Fibroblast of skin of scalp (primary cell): ENCODE data around the gene ASF1A.

Experiments used
- DNase-seq: peaks from one replicate; pipeline ENCODE4 v3.0.0-alpha.2; 2013

Gene ASF1A

GRCh38 chr6:118882314-118882905, 11.5 kb upstream of the ASF1A start:
- no peak for DNase-seq

- no peak for DNase-seq
Observed at GRCh38 chr6:118886641-118887040, 7.3 kb upstream of the ASF1A start.

GRCh38 chr6:118889163-118889562, 4.8 kb upstream of the ASF1A start:
- no peak for DNase-seq

- DNase-seq, result no peak
Observed at GRCh38 chr6:118890997-118891790, 2.8 kb upstream of the ASF1A start.

- DNase-seq, result no peak
Observed at GRCh38 chr6:118892355-118892991, 1.5 kb upstream of the ASF1A start.

- DNase-seq, result peak; percentile 57
Observed at GRCh38 chr6:118893064-118893806, 717 bp upstream of the ASF1A start.

- peak; percentile 70 for DNase-seq
Observed at GRCh38 chr6:118894425-118895260, 691 bp downstream of the ASF1A start.

- no peak for DNase-seq
Observed at GRCh38 chr6:118895261-118895560, 1.3 kb downstream of the ASF1A start.

GRCh38 chr6:118895859-118896258, 1.9 kb downstream of the ASF1A start:
- DNase-seq, result no peak

GRCh38 chr6:118896339-118897136, 2.6 kb downstream of the ASF1A start:
- DNase-seq, result peak; percentile 54

- no peak for DNase-seq
Observed at GRCh38 chr6:118897386-118897785, 3.4 kb downstream of the ASF1A start.

- DNase-seq, result no peak
Observed at GRCh38 chr6:118899948-118900347, 6.0 kb downstream of the ASF1A start.

- peak; percentile 19 for DNase-seq
Observed at GRCh38 chr6:118902726-118903125, 8.8 kb downstream of the ASF1A start.

- DNase-seq, result no peak
Observed at GRCh38 chr6:118903138-118903537, 9.2 kb downstream of the ASF1A start.

- DNase-seq, result no peak
Observed at GRCh38 chr6:118903691-118904090, 9.7 kb downstream of the ASF1A start.

GRCh38 chr6:118905084-118905483, 11.1 kb downstream of the ASF1A start:
- no peak for DNase-seq

- DNase-seq, result no peak
Observed at GRCh38 chr6:118905851-118906250, 11.9 kb downstream of the ASF1A start.

GRCh38 chr6:118908441-118908840, 14.5 kb downstream of the ASF1A start:
- DNase-seq, result no peak

- no peak for DNase-seq
Observed at GRCh38 chr6:118912646-118913045, 18.7 kb downstream of the ASF1A start.

GRCh38 chr6:118913161-118913560, 19.2 kb downstream of the ASF1A start:
- DNase-seq, result no peak

GRCh38 chr6:118914598-118914997, 20.6 kb downstream of the ASF1A start:
- no peak for DNase-seq
